ENCODE results near the gene SIPA1L3. TPM values are rescaled to one million over a fixed set of nuclear protein-coding genes. Genes with fewer than 3 reads are reported as not detected.

The SIPA1L3 gene
- total RNA-seq, 3 donors from 2014 or later: 9.6 to 29.8 (median 28.5) TPM

DNA sequence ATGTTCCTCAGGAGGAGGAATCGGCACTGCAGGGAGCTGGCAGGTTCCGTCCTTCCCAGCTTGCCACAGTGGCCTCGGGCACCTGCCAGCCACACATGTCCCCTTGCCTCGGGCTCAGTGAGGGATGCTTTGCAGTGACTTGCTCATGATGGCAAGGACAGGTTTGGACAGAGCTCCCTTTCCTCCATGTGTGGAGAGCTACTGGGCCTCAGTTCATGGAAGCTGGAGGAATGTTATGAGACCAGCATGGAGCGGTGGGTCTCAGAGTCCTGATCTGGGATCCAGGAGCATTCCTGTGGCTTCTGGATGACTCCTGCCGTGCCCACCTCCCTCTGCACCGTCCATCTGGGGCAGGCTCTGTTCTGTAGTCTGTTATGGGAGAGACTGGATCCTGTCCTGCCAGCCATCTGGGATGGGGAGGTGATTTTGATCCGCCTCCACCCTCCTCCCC, 59.2 kb downstream of the SIPA1L3 start:
- TF ChIP-seq, protein P1, sequence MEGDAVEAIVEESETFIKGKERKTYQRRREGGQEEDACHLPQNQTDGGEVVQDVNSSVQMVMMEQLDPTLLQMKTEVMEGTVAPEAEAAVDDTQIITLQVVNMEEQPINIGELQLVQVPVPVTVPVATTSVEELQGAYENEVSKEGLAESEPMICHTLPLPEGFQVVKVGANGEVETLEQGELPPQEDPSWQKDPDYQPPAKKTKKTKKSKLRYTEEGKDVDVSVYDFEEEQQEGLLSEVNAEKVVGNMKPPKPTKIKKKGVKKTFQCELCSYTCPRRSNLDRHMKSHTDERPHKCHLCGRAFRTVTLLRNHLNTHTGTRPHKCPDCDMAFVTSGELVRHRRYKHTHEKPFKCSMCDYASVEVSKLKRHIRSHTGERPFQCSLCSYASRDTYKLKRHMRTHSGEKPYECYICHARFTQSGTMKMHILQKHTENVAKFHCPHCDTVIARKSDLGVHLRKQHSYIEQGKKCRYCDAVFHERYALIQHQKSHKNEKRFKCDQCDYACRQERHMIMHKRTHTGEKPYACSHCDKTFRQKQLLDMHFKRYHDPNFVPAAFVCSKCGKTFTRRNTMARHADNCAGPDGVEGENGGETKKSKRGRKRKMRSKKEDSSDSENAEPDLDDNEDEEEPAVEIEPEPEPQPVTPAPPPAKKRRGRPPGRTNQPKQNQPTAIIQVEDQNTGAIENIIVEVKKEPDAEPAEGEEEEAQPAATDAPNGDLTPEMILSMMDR (IDR thresholded peaks at IDR 0.05): no peak
- TF ChIP-seq POLR2AphosphoS5 (IDR thresholded peaks at IDR 0.05) (no peak), POLR2A (IDR thresholded peaks at IDR 0.05) (no peak)
- intact Hi-C loops (cut with DNase I; ENCODE audit: low total_unique reads): no loop called here
- Histone ChIP-seq H3K27ac (peak overlapping the region; percentile 74 to 78), H3K4me3 (no peak overlapping the region), H3K36me3 (no peaks in the 10 kb centered on the region), H3K9me3 (peaks cover 7 to 12% of the 10 kb centered on the region in 2 donors), H3K4me1 (peaks cover 0 to 7% of the 10 kb centered on the region in 2 donors), H3K27me3 (no peaks in the 10 kb centered on the region)
- peak in 1 of 2 donors; percentile 69 for DNase-seq (ENCODE audit: low spot score in 2 of 2)

GRCh38 chr19:37966662-37967231, 59.7 kb downstream of the SIPA1L3 start:
- Histone ChIP-seq H3K4me1 (peaks cover 0 to 7% of the 10 kb centered on the region in 2 donors), H3K27ac (peak overlapping the region; percentile 74 to 78), H3K36me3 (no peaks in the 10 kb centered on the region), H3K4me3 (no peak overlapping the region), H3K9me3 (peaks cover 7 to 12% of the 10 kb centered on the region in 2 donors), H3K27me3 (no peaks in the 10 kb centered on the region)
- no peak for TF ChIP-seq POLR2A (IDR thresholded peaks at IDR 0.05)
- TF ChIP-seq, protein P1 (IDR thresholded peaks at IDR 0.05): no peak
- no peak for TF ChIP-seq POLR2AphosphoS5 (IDR thresholded peaks at IDR 0.05)
- DNase-seq (ENCODE audit: low spot score in 2 of 2): no peak
- intact Hi-C loops (cut with DNase I; ENCODE audit: low total_unique reads): no loop called here

GRCh38 chr19:37969695-37970094, 62.7 kb downstream of the SIPA1L3 start:
- DNase-seq (ENCODE audit: low spot score in 2 of 2): no peak
- H3K4me1 ChIP-seq: peaks cover 0 to 7% of the 10 kb centered on the region in 2 donors
- TF ChIP-seq, protein P1 (IDR thresholded peaks at IDR 0.05): no peak
- TF ChIP-seq POLR2AphosphoS5 (IDR thresholded peaks at IDR 0.05) (no peak), POLR2A (IDR thresholded peaks at IDR 0.05) (no peak)
- peaks cover 7 to 15% of the 10 kb centered on the region in 2 donors for H3K9me3 ChIP-seq
- H3K27me3 ChIP-seq: no peaks in the 10 kb centered on the region
- no peak overlapping the region for H3K4me3 ChIP-seq
- intact Hi-C loops (cut with DNase I; ENCODE audit: low total_unique reads): no loop called here
- H3K36me3 ChIP-seq: no peaks in the 10 kb centered on the region
- no peak overlapping the region for H3K27ac ChIP-seq

- Histone ChIP-seq H3K36me3 (no peaks in the 10 kb centered on the region), H3K9me3 (peaks cover 7 to 15% of the 10 kb centered on the region in 2 donors), H3K27me3 (no peaks in the 10 kb centered on the region), H3K27ac (no peak overlapping the region), H3K4me3 (no peak overlapping the region), H3K4me1 (peaks cover 0 to 7% of the 10 kb centered on the region in 2 donors)
- intact Hi-C loops (cut with DNase I; ENCODE audit: low total_unique reads): loop anchor here (1.0 kb wide), 1 partner anchor 20 kb away; no protein-coding TSS in a partner anchor
- TF ChIP-seq POLR2AphosphoS5 (IDR thresholded peaks at IDR 0.05): no peak
- TF ChIP-seq, protein P1 (IDR thresholded peaks at IDR 0.05): no peak
- TF ChIP-seq POLR2A (IDR thresholded peaks at IDR 0.05): no peak
- DNase-seq (ENCODE audit: low spot score in 2 of 2): no peak
Measured at GRCh38 chr19:37970699-37971098, 63.7 kb downstream of the SIPA1L3 start.

DNA sequence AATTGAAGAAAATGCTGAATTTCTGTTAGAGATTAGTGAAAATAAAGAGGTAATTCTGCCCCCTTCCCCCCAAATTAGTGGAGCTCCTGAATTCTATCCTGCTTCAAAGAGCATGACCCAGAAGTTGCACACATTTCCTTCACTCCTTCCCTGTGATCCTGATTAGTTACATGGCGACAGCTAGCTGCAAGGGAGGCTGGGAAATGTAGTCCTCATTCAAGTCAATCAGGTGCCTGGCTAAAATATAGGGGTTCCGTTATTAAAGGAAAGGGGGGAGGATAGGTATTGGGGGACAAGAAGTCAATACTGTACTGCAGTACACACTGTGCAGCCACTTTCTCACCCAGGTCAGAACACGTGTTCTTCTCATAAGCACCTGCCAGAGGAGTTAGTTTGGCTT, 65.8 kb downstream of the SIPA1L3 start:
- Histone ChIP-seq H3K27me3 (no peaks in the 10 kb centered on the region), H3K4me3 (no peak overlapping the region), H3K4me1 (no peaks in the 10 kb centered on the region), H3K36me3 (no peaks in the 10 kb centered on the region), H3K9me3 (peaks cover 7 to 15% of the 10 kb centered on the region in 2 donors), H3K27ac (no peak overlapping the region)
- intact Hi-C loops (cut with DNase I; ENCODE audit: low total_unique reads): no loop called here
- TF ChIP-seq, protein P1 (IDR thresholded peaks at IDR 0.05): no peak
- no peak for TF ChIP-seq POLR2AphosphoS5 (IDR thresholded peaks at IDR 0.05)
- no peak for TF ChIP-seq POLR2A (IDR thresholded peaks at IDR 0.05)
- no peak for DNase-seq (ENCODE audit: low spot score in 2 of 2)

All from breast epithelium (tissue), 4 donors.